HEK293 (cell line): ENCODE data around the gene KCNMA1.

Experiments used
- CTCF ChIA-PET: fragments of 350-600 bp; formaldehyde crosslinking; extraction: SDS; loops from one replicate; lab custom pipeline; 2021; ENCODE audit warnings: antibody characterized with exemption; lab: Yijun Ruan, JAX
- POLR2A ChIA-PET: fragments of 300-600 bp; formaldehyde crosslinking; extraction: SDS; loops from one replicate; lab custom pipeline; 2020; ENCODE audit warnings: antibody characterized with exemption, inconsistent platforms; lab: Yijun Ruan, JAX
- H3K27ac ChIP-seq: fragments of 200-500 bp; sonication (Bioruptor generic); 2 replicates; pipeline ENCODE4 v1.5.1; 2014; ENCODE audit warnings: low read depth, low read length, control low read depth, inconsistent platforms; ENCODE audit errors: extremely low read depth
- H3K36me3 ChIP-seq, 2 experiments: fragments of 200-500 bp in 1 of 2; sonication (Bioruptor generic) in 1 of 2; 1 replicate in 1 of 2; 2 replicates in 1 of 2; pipeline ENCODE4 v1.5.1; 2014 to 2017; ENCODE audit warnings: inconsistent platforms in 2 of 2, low read length in 2 of 2; ENCODE audit not compliant: control insufficient read depth in 2 of 2, insufficient read depth in 1 of 2
- H3K4me1 ChIP-seq: fragments of 200-500 bp; sonication (Bioruptor generic); 2 replicates; pipeline ENCODE4 v1.5.1; 2014; ENCODE audit warnings: mild to moderate bottlenecking, low read length, inconsistent platforms; ENCODE audit not compliant: control insufficient read depth, insufficient read depth
- H3K4me3 ChIP-seq: 2 replicates; pipeline ENCODE4 v1.5.1; 2011; ENCODE audit warnings: low read depth, mild to moderate bottlenecking, control low read depth, low read length, moderate library complexity
- H3K9me3 ChIP-seq: fragments of 200-500 bp; sonication (Bioruptor generic); 2 replicates; pipeline ENCODE4 v1.5.1; 2014; ENCODE audit warnings: low read depth, low read length, inconsistent platforms; ENCODE audit not compliant: control insufficient read depth, insufficient read depth
- KLF1 ChIP-seq: fragments of 450-650 bp; formaldehyde crosslinking; IDR thresholded peaks from 2 replicates; pipeline ENCODE4 v1.5.1; 2016; ENCODE audit warnings: missing biosample characterization, missing genetic modification characterization
- KLF8 ChIP-seq: fragments of 450-650 bp; formaldehyde crosslinking; IDR thresholded peaks from 2 replicates; pipeline ENCODE4 v1.5.1; 2016; ENCODE audit warnings: missing biosample characterization, missing genetic modification characterization
- PRDM10 ChIP-seq: fragments of 450-650 bp; formaldehyde crosslinking; IDR thresholded peaks from 2 replicates; pipeline ENCODE4 v1.5.1; 2016; ENCODE audit warnings: missing biosample characterization, missing genetic modification characterization
- ZBTB10 ChIP-seq: fragments of 450-650 bp; formaldehyde crosslinking; IDR thresholded peaks from 2 replicates; pipeline ENCODE4 v1.5.1; 2016; ENCODE audit warnings: missing biosample characterization, missing genetic modification characterization
- ZBTB48 ChIP-seq: fragments of 450-650 bp; formaldehyde crosslinking; IDR thresholded peaks from 2 replicates; pipeline ENCODE4 v1.5.1; 2016; ENCODE audit warnings: missing biosample characterization, missing genetic modification characterization
- ZNF138 ChIP-seq: fragments of 450-650 bp; formaldehyde crosslinking; IDR thresholded peaks from 2 replicates; pipeline ENCODE4 v1.5.1; 2016; ENCODE audit warnings: missing biosample characterization, missing genetic modification characterization, borderline replicate concordance
- ZNF16 ChIP-seq: fragments of 450-650 bp; formaldehyde crosslinking; IDR thresholded peaks from 2 replicates; pipeline ENCODE4 v1.5.1; 2016; ENCODE audit warnings: low read depth, missing biosample characterization, missing genetic modification characterization
- ZNF174 ChIP-seq: fragments of 450-650 bp; formaldehyde crosslinking; IDR thresholded peaks from 2 replicates; pipeline ENCODE4 v1.5.0; 2017; ENCODE audit warnings: missing biosample characterization, mild to moderate bottlenecking, missing genetic modification characterization
- ZNF175 ChIP-seq: fragments of 450-650 bp; formaldehyde crosslinking; IDR thresholded peaks from 2 replicates; pipeline ENCODE4 v1.5.1; 2016; ENCODE audit warnings: missing biosample characterization, missing genetic modification characterization
- ZNF19 ChIP-seq: fragments of 450-650 bp; formaldehyde crosslinking; IDR thresholded peaks from 2 replicates; pipeline ENCODE4; 2016; ENCODE audit warnings: missing biosample characterization, missing genetic modification characterization, low read depth
- ZNF239 ChIP-seq: fragments of 450-650 bp; formaldehyde crosslinking; IDR thresholded peaks from 2 replicates; pipeline ENCODE4 v1.5.1; 2016; ENCODE audit warnings: missing biosample characterization, missing genetic modification characterization
- ZNF280C ChIP-seq: fragments of 450-650 bp; formaldehyde crosslinking; IDR thresholded peaks from 2 replicates; pipeline ENCODE4 v1.5.1; 2016; ENCODE audit warnings: missing biosample characterization, missing genetic modification characterization
- ZNF311 ChIP-seq: fragments of 450-650 bp; formaldehyde crosslinking; IDR thresholded peaks from 2 replicates; pipeline ENCODE4 v1.5.1; 2017; ENCODE audit warnings: missing biosample characterization, missing genetic modification characterization, borderline replicate concordance
- ZNF341 ChIP-seq: fragments of 450-650 bp; formaldehyde crosslinking; IDR thresholded peaks from 2 replicates; pipeline ENCODE4; 2016; ENCODE audit warnings: low read depth, missing biosample characterization, missing genetic modification characterization
- ZNF366 ChIP-seq: fragments of 450-650 bp; formaldehyde crosslinking; conservative IDR thresholded peaks from 2 replicates; pipeline ENCODE4 v1.5.1; 2016; ENCODE audit warnings: missing biosample characterization, missing genetic modification characterization
- ZNF37A ChIP-seq: fragments of 450-650 bp; IDR thresholded peaks from 2 replicates; pipeline ENCODE4 v1.5.1; 2018; ENCODE audit warnings: missing biosample characterization, missing genetic modification characterization
- ZNF433 ChIP-seq: fragments of 450-650 bp; formaldehyde crosslinking; IDR thresholded peaks from 2 replicates; pipeline ENCODE4 v1.5.1; 2016; ENCODE audit warnings: missing biosample characterization, missing genetic modification characterization, low read depth
- ZNF48 ChIP-seq: fragments of 450-650 bp; formaldehyde crosslinking; IDR thresholded peaks from 2 replicates; pipeline ENCODE4 v1.5.1; 2016; ENCODE audit warnings: missing biosample characterization, missing genetic modification characterization
- ZNF544 ChIP-seq: fragments of 450-650 bp; formaldehyde crosslinking; IDR thresholded peaks from 2 replicates; pipeline ENCODE4 v1.5.0; 2017; ENCODE audit warnings: missing biosample characterization, missing genetic modification characterization
- ZNF558 ChIP-seq: fragments of 450-650 bp; formaldehyde crosslinking; IDR thresholded peaks from 2 replicates; pipeline ENCODE4 v1.5.1; 2016; ENCODE audit warnings: missing biosample characterization, missing genetic modification characterization
- ZNF600 ChIP-seq: fragments of 450-650 bp; formaldehyde crosslinking; IDR thresholded peaks from 2 replicates; pipeline ENCODE4 v1.5.1; 2016; ENCODE audit warnings: missing biosample characterization, missing genetic modification characterization
- ZNF621 ChIP-seq: fragments of 450-650 bp; formaldehyde crosslinking; IDR thresholded peaks from 2 replicates; pipeline ENCODE4 v1.5.1; 2017; ENCODE audit warnings: missing biosample characterization, missing genetic modification characterization
- ZNF660 ChIP-seq: fragments of 450-650 bp; IDR thresholded peaks from 2 replicates; pipeline ENCODE4 v1.5.1; 2018; ENCODE audit warnings: missing biosample characterization, mild to moderate bottlenecking, missing genetic modification characterization
- ZNF76 ChIP-seq: fragments of 450-650 bp; formaldehyde crosslinking; IDR thresholded peaks from 2 replicates; pipeline ENCODE4; 2016; ENCODE audit warnings: low read depth, missing biosample characterization, missing genetic modification characterization, borderline replicate concordance
- ZNF776 ChIP-seq: fragments of 450-650 bp; formaldehyde crosslinking; IDR thresholded peaks from 2 replicates; pipeline ENCODE4 v1.5.0; 2017; ENCODE audit warnings: missing biosample characterization, missing genetic modification characterization, borderline replicate concordance
- ZNF777 ChIP-seq: fragments of 450-650 bp; formaldehyde crosslinking; IDR thresholded peaks from 2 replicates; pipeline ENCODE4 v1.5.1; 2017; ENCODE audit warnings: missing biosample characterization, missing genetic modification characterization, borderline replicate concordance

Gene KCNMA1

GRCh38 chr10:77263700-77264099, 373.9 kb downstream of the KCNMA1 start (continued):
- no peak for TF ChIP-seq ZNF280C
- no peak for TF ChIP-seq ZNF558 (tag by site-specific recombination)
- TF ChIP-seq ZNF600 (tag by site-specific recombination): no peak
- no peak for TF ChIP-seq ZNF76 (tag by site-specific recombination)
- TF ChIP-seq ZBTB48 (tag by site-specific recombination): no peak

GRCh38 chr10:77261146-77261545, 376.5 kb downstream of the KCNMA1 start:
- TF ChIP-seq ZNF660 (tag by site-specific recombination) (no peak), PRDM10 (tag by site-specific recombination) (no peak), ZNF16 (tag by site-specific recombination) (no peak), ZNF777 (tag by site-specific recombination) (no peak)
- ChIA-PET POLR2A (no interaction called here), CTCF (no interaction called here)
- no peaks in the 10 kb centered on the region for H3K36me3 ChIP-seq
- H3K4me1 ChIP-seq: no peaks in the 10 kb centered on the region
- H3K4me3 ChIP-seq: no peak overlapping the region
- no peak overlapping the region for H3K27ac ChIP-seq
- H3K9me3 ChIP-seq: no peaks in the 10 kb centered on the region

- CTCF ChIA-PET: no interaction called here
- POLR2A ChIA-PET: no interaction called here
- no peaks in the 10 kb centered on the region for H3K4me1 ChIP-seq
- H3K4me3 ChIP-seq: no peak overlapping the region
- H3K27ac ChIP-seq: no peak overlapping the region
- TF ChIP-seq ZNF175 (tag by site-specific recombination): no peak
- TF ChIP-seq ZNF366 (tag by site-specific recombination): no peak
- TF ChIP-seq ZNF776: no peak
- TF ChIP-seq KLF8 (tag by site-specific recombination): no peak
- no peak for TF ChIP-seq ZNF37A (tag by site-specific recombination)
- no peak for TF ChIP-seq ZNF600 (tag by site-specific recombination)
- TF ChIP-seq ZNF19 (tag by site-specific recombination): no peak
- TF ChIP-seq ZNF239 (tag by site-specific recombination): no peak
- no peak for TF ChIP-seq ZBTB10 (tag by site-specific recombination)
- TF ChIP-seq ZNF174: no peak
- TF ChIP-seq ZNF311 (tag by site-specific recombination): no peak
- TF ChIP-seq ZNF433 (tag by site-specific recombination): no peak
- TF ChIP-seq ZNF341: no peak
- no peak for TF ChIP-seq ZNF544 (tag by site-specific recombination)
- TF ChIP-seq ZNF48 (tag by site-specific recombination): no peak
- TF ChIP-seq ZNF138 (tag by site-specific recombination): no peak
- TF ChIP-seq KLF1: no peak
- TF ChIP-seq ZNF621 (tag by site-specific recombination): no peak
- H3K9me3 ChIP-seq: no peaks in the 10 kb centered on the region
- no peaks in the 10 kb centered on the region for H3K36me3 ChIP-seq
Observed at GRCh38 chr10:77259171-77259874, 378.3 kb downstream of the KCNMA1 start.
